CD4-positive, alpha-beta T cell treated with Interleukin-1 beta for 1 hour (primary cell): ENCODE results near the gene LTB4R2.

ENCODE experiments used
- DNase-seq, 2 donors: peaks; one replicate each; pipeline ENCODE4 v3.0.0-alpha.2; 2020 to 2022

LTB4R2 gene

DNA sequence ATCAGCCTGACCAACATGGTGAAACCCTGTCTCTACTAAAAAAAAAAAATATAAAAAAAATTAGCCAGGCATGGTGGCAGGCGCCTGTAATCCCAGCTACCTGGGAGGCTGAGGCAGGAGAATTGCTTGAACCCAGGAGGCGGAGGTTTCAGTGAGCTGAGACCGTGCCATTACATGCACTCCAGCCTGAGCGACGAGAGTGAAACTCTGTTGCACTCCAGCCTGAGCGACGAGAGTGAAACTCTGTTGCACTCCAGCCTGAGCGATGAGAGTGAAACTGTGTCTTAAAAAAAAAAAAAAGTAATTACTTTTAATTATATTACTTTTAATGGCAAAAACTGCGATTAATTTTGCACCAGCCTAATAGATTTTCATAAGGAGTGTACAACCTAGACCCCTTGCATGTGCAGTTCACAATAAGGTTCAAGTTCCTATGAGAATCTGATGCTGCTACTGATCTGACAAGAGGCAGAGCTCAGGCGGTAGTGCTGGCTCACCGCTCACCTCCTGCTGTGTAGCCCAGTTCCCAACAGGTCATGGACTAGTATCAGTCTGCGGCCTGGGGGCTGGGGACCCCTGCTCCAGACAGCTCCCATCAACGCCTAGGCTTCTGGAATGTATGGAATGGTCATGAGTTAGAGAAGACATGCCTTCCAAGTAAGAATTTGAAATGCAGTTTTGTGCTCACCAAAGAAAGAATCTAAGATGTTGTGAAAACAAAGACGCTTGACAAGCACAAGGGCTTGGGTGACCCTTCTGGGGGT is 11.5 kb downstream of the LTB4R2 start:
- DNase-seq = no peak

DNA sequence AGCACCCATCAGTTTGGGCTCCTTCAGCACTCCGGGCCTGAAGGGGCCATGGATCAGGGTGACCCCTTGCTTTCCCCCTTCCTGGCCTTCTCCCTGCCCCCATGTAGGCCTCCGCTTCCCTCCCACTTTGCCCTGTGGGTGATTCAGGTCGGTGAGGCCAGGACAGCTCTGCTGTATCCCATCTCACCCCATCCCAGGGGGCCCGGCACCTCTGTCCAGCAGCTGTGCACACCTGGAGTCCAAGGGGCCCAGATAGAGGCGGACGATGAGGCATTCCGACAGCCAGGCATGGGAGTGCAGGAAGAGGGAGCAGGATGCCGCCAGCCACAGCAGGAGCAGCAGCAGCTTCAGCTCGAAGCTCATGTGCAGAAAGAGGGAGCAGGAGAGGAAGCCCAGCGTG is 12.7 kb downstream of the LTB4R2 start:
- DNase-seq = no peak

GRCh38 chr14:24323341-24323740 is 13.4 kb downstream of the LTB4R2 start:
- no peak for DNase-seq

DNA sequence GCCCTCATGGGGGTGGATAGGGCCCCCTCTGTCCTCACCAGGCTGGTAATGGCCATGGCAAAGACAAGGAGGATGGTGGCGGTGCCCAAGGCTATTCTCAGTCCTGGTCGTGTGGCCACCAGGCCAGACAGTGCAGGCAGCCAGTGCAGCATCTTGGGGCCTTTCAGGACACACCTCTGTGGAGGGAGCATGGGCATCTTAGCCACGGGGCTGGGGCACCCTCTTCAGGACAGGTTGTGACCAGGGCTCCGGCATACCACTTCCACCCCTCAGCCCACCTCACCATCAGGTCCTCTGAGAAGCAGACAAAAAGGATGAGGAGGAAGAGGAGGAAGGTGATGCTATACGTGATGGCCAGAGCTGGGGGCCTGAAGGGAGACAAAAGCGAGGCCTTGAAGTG is 14.1 kb downstream of the LTB4R2 start:
- DNase-seq = no peak

- no peak for DNase-seq
Measured at GRCh38 chr14:24325041-24325530, 15.1 kb downstream of the LTB4R2 start.

DNA sequence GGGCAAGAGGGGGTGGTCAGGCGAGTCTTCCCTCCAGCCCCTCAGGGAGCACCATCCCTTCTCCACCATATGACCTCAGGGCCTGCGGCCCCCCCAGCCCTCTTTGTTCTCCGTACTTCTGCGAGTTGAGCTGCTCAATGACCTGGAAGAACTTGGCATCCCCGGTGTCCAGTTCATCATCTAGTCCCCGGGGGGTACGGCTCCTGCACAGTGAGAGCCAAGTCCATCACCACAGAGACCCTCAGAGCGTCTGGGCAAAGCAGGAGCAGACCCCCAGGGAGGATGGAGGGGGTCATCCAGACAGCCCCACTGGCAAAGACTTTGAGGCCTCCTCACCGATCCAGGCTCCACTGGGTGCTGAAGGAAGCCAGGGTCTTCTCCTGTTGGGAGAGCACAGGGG is 16.0 kb downstream of the LTB4R2 start:
- DNase-seq = no peak

DNA sequence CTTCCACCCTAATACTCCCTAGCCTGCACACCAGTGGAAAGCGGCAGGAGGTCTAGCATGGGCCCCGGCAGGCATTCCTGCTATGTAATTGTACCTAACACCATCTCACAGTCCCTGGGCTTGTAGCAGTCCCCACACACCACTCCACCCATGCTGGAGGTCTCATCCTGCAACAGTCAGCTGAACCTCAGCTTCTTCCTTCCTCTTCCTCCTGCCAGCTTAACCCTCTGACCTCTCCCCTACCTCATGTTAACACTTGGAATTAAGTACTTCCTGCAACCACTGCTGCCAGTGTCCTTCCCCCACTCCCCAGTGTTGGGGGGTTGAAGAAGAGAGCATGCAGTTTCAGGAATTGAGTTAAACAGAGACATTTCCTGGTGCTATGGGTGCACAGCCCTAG is 17.4 kb downstream of the LTB4R2 start:
- no peak for DNase-seq

- peak; percentile 29 to 44 for DNase-seq
Measured at GRCh38 chr14:24327914-24328313, 18.0 kb downstream of the LTB4R2 start.

GRCh38 chr14:24329073-24329663 is 19.2 kb downstream of the LTB4R2 start:
- DNase-seq = no peak

GRCh38 chr14:24329736-24330135 is 19.8 kb downstream of the LTB4R2 start:
- DNase-seq = peak; percentile 76 to 85

- DNase-seq = no peak
Measured at GRCh38 chr14:24330973-24331674, 21.2 kb downstream of the LTB4R2 start.

GRCh38 chr14:24331731-24332267 is 21.9 kb downstream of the LTB4R2 start:
- DNase-seq = no peak

GRCh38 chr14:24332268-24332993 is 22.5 kb downstream of the LTB4R2 start:
- DNase-seq = peak; percentile 90 to 92

GRCh38 chr14:24334431-24335291 is 24.7 kb downstream of the LTB4R2 start, which contains the start of gene ADCY4:
Gene ADCY4 (minus strand): TSS chr14:24335071. CDS start chr14:24334652, 419 bp downstream.
- no peak for DNase-seq

DNA sequence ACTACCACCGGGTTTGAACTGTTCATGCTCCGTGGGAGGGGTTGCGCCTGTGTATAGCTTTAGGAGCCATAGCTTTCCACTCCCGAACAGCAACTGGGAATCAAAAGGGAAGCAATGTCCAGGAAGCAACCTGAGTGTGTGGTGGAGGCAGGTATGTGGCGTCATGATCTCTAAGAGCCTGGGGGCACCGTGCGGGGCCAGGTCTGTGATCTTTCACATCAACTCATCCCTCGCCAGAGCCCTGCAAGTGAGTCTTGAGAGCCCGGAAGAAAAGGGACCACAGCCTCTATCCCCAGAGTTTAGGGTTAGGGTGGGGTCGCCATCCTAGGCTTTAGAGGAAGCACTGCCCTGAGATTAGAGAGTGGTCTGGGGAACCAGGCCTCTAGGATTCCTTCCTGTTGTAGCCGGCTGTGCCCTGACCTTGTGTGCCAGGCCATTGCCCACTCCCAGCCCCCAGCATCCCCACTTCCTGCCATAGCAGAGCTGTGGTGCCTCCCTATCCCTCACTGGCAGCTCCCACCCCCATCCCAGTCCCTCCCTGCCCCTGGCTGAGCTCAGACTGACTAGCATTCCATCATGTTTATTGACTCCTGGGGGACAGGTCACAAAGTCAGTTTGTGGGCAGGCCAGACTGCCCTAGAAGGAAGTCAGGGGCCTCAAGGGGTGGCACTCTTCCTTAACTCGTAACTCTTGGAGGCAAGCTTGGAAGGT is 25.7 kb downstream of the LTB4R2 start:
- DNase-seq = no peak

- no peak for DNase-seq
Measured at GRCh38 chr14:24337144-24337823, 27.3 kb downstream of the LTB4R2 start.

DNA sequence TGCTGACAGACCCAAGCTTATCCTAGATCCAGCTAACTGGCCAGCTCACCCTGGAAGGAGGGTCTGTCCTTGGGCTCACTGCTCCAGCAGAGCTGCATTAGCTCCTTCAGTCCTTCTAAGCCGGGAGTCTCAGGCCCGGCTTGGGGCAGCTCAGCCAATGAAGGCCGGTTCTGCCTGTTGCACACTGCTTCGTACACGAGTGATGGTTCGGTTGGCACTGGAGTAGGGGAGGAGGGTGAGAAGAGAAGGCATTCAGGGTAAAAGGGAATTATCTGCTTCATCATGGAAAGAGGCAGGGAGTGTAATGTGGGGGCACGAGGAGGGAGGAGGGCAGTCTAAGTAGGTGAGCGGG is 27.9 kb downstream of the LTB4R2 start:
- DNase-seq = no peak

DNA sequence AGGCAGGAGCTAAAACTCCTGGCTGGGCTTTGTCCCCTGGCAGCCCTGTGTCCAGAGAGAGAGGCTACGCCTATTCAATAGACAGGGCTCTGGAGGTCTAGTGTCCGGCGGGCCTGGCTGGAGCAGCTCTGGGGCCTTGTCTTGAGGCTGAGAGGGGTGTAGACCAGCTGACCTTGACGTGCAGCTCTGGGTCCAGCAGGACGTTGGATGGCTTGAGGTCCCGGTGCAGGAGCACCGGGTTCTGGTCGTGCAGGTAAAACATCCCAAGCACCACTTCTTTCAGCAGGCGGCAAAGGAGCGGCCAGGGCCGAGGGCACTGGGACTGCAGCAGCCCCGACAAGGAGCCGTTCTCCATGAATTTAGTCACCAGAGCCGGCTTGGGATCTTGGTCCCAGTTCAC is 28.9 kb downstream of the LTB4R2 start:
- DNase-seq = no peak

GRCh38 chr14:24339284-24340151 is 29.6 kb downstream of the LTB4R2 start, which contains the start of gene RIPK3:
Gene RIPK3 (minus strand): TSS chr14:24339991. CDS start chr14:24339826, 165 bp downstream.
- peak; percentile 63 to 68 for DNase-seq
